A172 (cell line): ENCODE data around the gene CCNY. TPM values are rescaled to one million over a fixed set of nuclear protein-coding genes. Genes with fewer than 3 reads are reported as not detected.
"Not testable (repeated sequence)": the region's sequence is repeated elsewhere in the genome, so short reads cannot be mapped to it uniquely, and the experiment has no call there.

Source experiments
- DNase-seq: peaks from one replicate; pipeline ENCODE4 v3.0.0-alpha.2; 2015; ENCODE audit warnings: low spot score
- total RNA-seq: library from RNA; depleted of rRNA; stranded (reverse); fragments of >200 nt; shearing (Covaris generic); gene quantifications from 2 replicates; pipeline ENCODE4 v1.2.3, GENCODE V29; 2014; rRNA removed

CCNY gene
- 44.4 and 49.9 TPM in 2 replicates for total RNA-seq

GRCh38 chr10:35336084-35336831 lies at the start of gene CCNY:
TSS of gene CCNY (plus strand) at chr10:35336509. CDS start at chr10:35337054, 545 bp downstream.
- DNase-seq: peak; percentile 36

GRCh38 chr10:35289198-35289597 lies 47.1 kb upstream of the CCNY start:
- no peak for DNase-seq

- no peak for DNase-seq
These were observed 41.8 kb upstream of the CCNY start for GRCh38 chr10:35294506-35294905.

- no peak for DNase-seq
These were observed 37.3 kb upstream of the CCNY start for GRCh38 chr10:35299016-35299415.

GRCh38 chr10:35300063-35300699 lies 36.1 kb upstream of the CCNY start:
- peak; percentile 91 for DNase-seq

- no peak for DNase-seq
These were observed 31.7 kb upstream of the CCNY start for GRCh38 chr10:35304649-35305048.

GRCh38 chr10:35306852-35307251 lies 29.5 kb upstream of the CCNY start:
- peak; percentile 66 for DNase-seq

GRCh38 chr10:35307297-35307696 lies 29.0 kb upstream of the CCNY start:
- peak; percentile 65 for DNase-seq

GRCh38 chr10:35308809-35309208 lies 27.5 kb upstream of the CCNY start:
- no peak for DNase-seq

GRCh38 chr10:35314142-35314541 lies 22.2 kb upstream of the CCNY start:
- not testable (repeated sequence) for DNase-seq

GRCh38 chr10:35315235-35315634 lies 21.1 kb upstream of the CCNY start:
- not testable (repeated sequence) for DNase-seq

GRCh38 chr10:35316218-35316967 lies 19.9 kb upstream of the CCNY start:
- DNase-seq: no peak

- no peak for DNase-seq
These were observed 17.8 kb upstream of the CCNY start for GRCh38 chr10:35318551-35318950.

GRCh38 chr10:35320341-35320740 lies 16.0 kb upstream of the CCNY start:
- DNase-seq: no peak

GRCh38 chr10:35322636-35323035 lies 13.7 kb upstream of the CCNY start:
- DNase-seq: no peak

- DNase-seq: no peak
These were observed 12.1 kb upstream of the CCNY start for GRCh38 chr10:35324196-35324595.

- DNase-seq: no peak
These were observed 9.7 kb upstream of the CCNY start for GRCh38 chr10:35326466-35327235.

- no peak for DNase-seq
These were observed 8.4 kb upstream of the CCNY start for GRCh38 chr10:35327790-35328403.

- DNase-seq: peak; percentile 77
These were observed 7.8 kb upstream of the CCNY start for GRCh38 chr10:35328404-35329037.

GRCh38 chr10:35329520-35329919 lies 6.8 kb upstream of the CCNY start:
- no peak for DNase-seq
